ENCODE data around the gene NR3C2.

The NR3C2 gene

DNA sequence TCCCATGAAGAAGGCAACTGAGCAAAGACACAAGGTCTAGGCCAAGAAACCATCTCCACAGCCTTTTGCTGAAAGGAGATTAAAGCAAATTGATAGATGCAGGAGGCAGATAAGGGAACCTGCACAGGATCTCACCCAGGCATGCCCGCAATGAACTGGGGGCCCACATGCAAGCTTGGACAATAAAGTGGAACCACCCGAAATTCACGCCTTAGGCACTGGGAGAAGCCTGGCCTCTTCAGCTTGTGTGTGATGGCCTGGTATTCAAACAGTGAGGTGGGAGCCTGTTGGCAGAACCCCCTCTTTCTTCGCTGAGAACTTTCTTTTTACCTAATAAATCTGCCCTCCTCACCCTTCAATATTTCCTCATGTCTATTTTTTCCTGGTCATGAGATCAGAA is 213.2 kb downstream of the NR3C2 start:
- H3F3A ChIP-seq (ENCODE audit: insufficient read depth, low read length), result no peaks in the 10 kb centered on the region
- no peaks in the 10 kb centered on the region for H3K9me3 ChIP-seq (replicated peaks; ENCODE audit: insufficient read depth, low read length)
- H3K9ac ChIP-seq (ENCODE audit: low read length), result no peak overlapping the region
- no peaks in the 10 kb centered on the region for H3K9me2 ChIP-seq (replicated peaks; ENCODE audit: insufficient read depth, low read length)
- H3K4me2 ChIP-seq (ENCODE audit: low read depth, low read length), result no peak overlapping the region
- H3K4me3 ChIP-seq (ENCODE audit: low read length), result no peak overlapping the region
- no peak overlapping the region for H2AFZ ChIP-seq (ENCODE audit: low read length)
- DNase-seq, result no peak
- TF ChIP-seq EZH2phosphoT487 (IDR thresholded peaks at IDR 0.05; ENCODE audit: low read length), result no peak
- TF ChIP-seq EZH2 (optimal IDR thresholded peaks at IDR 0.05; ENCODE audit: low read depth, low read length), result no peak
- TF ChIP-seq, protein P1, sequence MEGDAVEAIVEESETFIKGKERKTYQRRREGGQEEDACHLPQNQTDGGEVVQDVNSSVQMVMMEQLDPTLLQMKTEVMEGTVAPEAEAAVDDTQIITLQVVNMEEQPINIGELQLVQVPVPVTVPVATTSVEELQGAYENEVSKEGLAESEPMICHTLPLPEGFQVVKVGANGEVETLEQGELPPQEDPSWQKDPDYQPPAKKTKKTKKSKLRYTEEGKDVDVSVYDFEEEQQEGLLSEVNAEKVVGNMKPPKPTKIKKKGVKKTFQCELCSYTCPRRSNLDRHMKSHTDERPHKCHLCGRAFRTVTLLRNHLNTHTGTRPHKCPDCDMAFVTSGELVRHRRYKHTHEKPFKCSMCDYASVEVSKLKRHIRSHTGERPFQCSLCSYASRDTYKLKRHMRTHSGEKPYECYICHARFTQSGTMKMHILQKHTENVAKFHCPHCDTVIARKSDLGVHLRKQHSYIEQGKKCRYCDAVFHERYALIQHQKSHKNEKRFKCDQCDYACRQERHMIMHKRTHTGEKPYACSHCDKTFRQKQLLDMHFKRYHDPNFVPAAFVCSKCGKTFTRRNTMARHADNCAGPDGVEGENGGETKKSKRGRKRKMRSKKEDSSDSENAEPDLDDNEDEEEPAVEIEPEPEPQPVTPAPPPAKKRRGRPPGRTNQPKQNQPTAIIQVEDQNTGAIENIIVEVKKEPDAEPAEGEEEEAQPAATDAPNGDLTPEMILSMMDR (IDR thresholded peaks at IDR 0.05; ENCODE audit: low read length), result no peak
- H3K27ac ChIP-seq (ENCODE audit: low read length), result no peak overlapping the region
- no peaks in the 10 kb centered on the region for H3K79me2 ChIP-seq (ENCODE audit: low read length)
- no peaks in the 10 kb centered on the region for H3K27me3 ChIP-seq (replicated peaks; ENCODE audit: insufficient read depth, low read length)
- no peaks in the 10 kb centered on the region for H3K4me1 ChIP-seq (ENCODE audit: low read length)
- H3K36me3 ChIP-seq (replicated peaks; ENCODE audit: insufficient read depth, low read length), result no peaks in the 10 kb centered on the region
- no peaks in the 10 kb centered on the region for H4K20me1 ChIP-seq (ENCODE audit: insufficient read depth, low read length)

DNA sequence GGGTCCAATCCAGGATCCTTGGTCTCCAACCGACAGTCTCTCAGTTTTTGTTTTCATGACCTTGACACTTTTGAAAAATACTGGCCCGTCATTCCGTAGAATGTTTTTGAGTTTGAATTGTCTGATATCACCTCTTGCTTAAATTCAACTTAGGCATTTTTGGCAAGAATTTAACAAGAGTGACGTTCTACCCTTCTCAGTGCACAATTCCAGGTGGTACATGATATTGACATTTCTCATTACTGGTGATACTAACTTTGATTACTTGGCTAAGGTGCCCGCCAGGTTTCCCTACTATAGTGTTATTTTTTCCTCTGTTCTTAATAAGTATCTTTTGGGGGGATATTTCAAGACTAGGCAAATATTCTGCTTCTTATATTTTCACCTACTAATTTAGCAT is 215.1 kb downstream of the NR3C2 start:
- Histone ChIP-seq H3F3A (ENCODE audit: insufficient read depth, low read length) (no peaks in the 10 kb centered on the region), H3K27me3 (replicated peaks; ENCODE audit: insufficient read depth, low read length) (no peaks in the 10 kb centered on the region)
- TF ChIP-seq EZH2 (optimal IDR thresholded peaks at IDR 0.05; ENCODE audit: low read depth, low read length) (no peak), EZH2phosphoT487 (IDR thresholded peaks at IDR 0.05; ENCODE audit: low read length) (no peak)
- TF ChIP-seq, protein P1 (IDR thresholded peaks at IDR 0.05; ENCODE audit: low read length), result no peak

DNA sequence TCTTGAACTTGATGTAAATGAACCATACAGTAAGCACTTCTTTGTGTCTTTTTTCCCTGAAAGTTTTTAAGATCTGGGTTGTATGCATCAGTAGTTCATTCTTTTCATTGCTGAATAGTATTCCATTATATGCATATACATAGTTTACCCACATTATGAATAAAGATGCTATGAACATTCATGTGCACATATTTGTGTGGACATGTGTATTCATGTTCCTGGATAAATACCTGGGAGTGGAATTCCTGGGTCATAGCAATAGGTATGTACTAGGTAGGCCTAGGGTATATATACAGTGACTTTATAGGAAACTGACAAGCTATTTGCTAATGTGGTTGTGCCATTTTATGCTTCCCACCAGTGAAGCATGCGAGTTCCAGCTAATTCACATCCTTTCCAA is 215.9 kb downstream of the NR3C2 start:
- Histone ChIP-seq H3F3A (ENCODE audit: insufficient read depth, low read length) (no peaks in the 10 kb centered on the region), H4K20me1 (ENCODE audit: insufficient read depth, low read length) (no peaks in the 10 kb centered on the region), H3K4me2 (ENCODE audit: low read depth, low read length) (no peak overlapping the region), H2AFZ (ENCODE audit: low read length) (no peak overlapping the region), H3K4me3 (ENCODE audit: low read length) (no peak overlapping the region), H3K4me1 (ENCODE audit: low read length) (no peaks in the 10 kb centered on the region), H3K9me2 (replicated peaks; ENCODE audit: insufficient read depth, low read length) (no peaks in the 10 kb centered on the region), H3K36me3 (replicated peaks; ENCODE audit: insufficient read depth, low read length) (no peaks in the 10 kb centered on the region), H3K27ac (ENCODE audit: low read length) (no peak overlapping the region), H3K9ac (ENCODE audit: low read length) (no peak overlapping the region), H3K27me3 (replicated peaks; ENCODE audit: insufficient read depth, low read length) (no peaks in the 10 kb centered on the region), H3K79me2 (ENCODE audit: low read length) (no peaks in the 10 kb centered on the region), H3K9me3 (replicated peaks; ENCODE audit: insufficient read depth, low read length) (no peaks in the 10 kb centered on the region)
- TF ChIP-seq EZH2phosphoT487 (IDR thresholded peaks at IDR 0.05; ENCODE audit: low read length), result no peak
- TF ChIP-seq, protein P1 (IDR thresholded peaks at IDR 0.05; ENCODE audit: low read length), result no peak
- no peak for TF ChIP-seq EZH2 (optimal IDR thresholded peaks at IDR 0.05; ENCODE audit: low read depth, low read length)
- DNase-seq, result no peak

More for the DNA sequence above, 215.1 kb downstream of the NR3C2 start:
- H3K4me2 ChIP-seq (ENCODE audit: low read depth, low read length), result no peak overlapping the region
- H3K9me2 ChIP-seq (replicated peaks; ENCODE audit: insufficient read depth, low read length), result no peaks in the 10 kb centered on the region
- H3K4me3 ChIP-seq (ENCODE audit: low read length), result no peak overlapping the region
- H2AFZ ChIP-seq (ENCODE audit: low read length), result no peak overlapping the region
- no peaks in the 10 kb centered on the region for H3K79me2 ChIP-seq (ENCODE audit: low read length)
- no peaks in the 10 kb centered on the region for H4K20me1 ChIP-seq (ENCODE audit: insufficient read depth, low read length)
- no peaks in the 10 kb centered on the region for H3K36me3 ChIP-seq (replicated peaks; ENCODE audit: insufficient read depth, low read length)
- no peak overlapping the region for H3K9ac ChIP-seq (ENCODE audit: low read length)
- H3K4me1 ChIP-seq (ENCODE audit: low read length), result no peaks in the 10 kb centered on the region
- H3K27ac ChIP-seq (ENCODE audit: low read length), result no peak overlapping the region
- H3K9me3 ChIP-seq (replicated peaks; ENCODE audit: insufficient read depth, low read length), result no peaks in the 10 kb centered on the region
- DNase-seq, result no peak
